ENCODE results near the gene NRXN3.

The NRXN3 gene

DNA sequence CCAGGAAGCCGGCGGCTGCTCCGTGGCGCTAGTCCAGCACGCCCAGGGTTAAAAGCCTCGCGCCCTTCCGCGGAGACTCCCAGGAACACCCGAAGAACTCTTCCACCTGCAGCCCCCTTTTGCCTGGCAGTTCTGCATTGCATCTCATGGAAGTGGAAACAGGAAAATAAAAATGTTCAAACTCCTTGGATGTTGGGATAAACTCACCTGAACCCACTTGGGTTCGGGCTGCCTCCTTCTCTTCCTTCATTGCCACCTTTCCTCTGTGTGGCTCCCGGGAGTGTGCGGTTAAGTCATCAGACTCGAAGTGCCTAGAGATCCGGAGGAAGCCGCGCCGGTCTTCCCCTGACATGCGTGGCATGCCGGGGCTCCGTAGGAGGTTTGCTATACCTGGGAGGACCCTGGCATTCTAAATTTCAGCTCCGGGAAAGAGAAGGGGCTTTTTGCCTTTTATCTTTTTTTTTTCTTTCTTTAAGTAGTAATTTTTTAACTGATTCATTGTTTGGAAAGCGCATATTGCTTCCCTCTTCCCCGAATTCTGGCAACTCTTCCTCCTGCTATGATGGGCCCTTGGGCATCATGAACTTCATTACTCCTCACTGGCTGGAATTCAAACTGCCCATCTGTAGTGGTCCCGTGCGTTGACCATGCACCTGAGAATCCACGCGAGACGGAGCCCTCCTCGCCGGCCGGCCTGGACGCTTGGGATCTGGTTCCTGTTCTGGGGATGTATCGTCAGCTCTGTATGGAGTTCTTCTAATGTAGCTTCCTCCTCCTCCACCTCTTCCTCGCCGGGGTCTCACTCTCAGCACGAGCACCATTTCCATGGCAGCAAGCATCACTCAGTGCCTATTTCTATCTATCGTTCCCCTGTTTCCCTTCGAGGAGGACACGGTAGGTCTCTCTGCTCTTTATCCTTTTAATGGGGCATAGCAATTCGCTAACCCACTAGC lies 1109.7 kb downstream of the NRXN3 start:
- H3K27me3 ChIP-seq (ENCODE audit: control insufficient read depth, insufficient read depth, low read length) = peaks cover 35% of the 10 kb centered on the region
- H3K9ac ChIP-seq (ENCODE audit: low read length) = no peak overlapping the region
- H3K9me3 ChIP-seq (ENCODE audit: control insufficient read depth, low read length) = no peaks in the 10 kb centered on the region
- H3K36me3 ChIP-seq (ENCODE audit: control insufficient read depth, insufficient read depth, low read length) = no peaks in the 10 kb centered on the region
- peaks cover 6% of the 10 kb centered on the region for H3K4me1 ChIP-seq (ENCODE audit: control insufficient read depth, insufficient read depth, low read length)
- no peak overlapping the region for H3K4me3 ChIP-seq (ENCODE audit: low read length)

DNA sequence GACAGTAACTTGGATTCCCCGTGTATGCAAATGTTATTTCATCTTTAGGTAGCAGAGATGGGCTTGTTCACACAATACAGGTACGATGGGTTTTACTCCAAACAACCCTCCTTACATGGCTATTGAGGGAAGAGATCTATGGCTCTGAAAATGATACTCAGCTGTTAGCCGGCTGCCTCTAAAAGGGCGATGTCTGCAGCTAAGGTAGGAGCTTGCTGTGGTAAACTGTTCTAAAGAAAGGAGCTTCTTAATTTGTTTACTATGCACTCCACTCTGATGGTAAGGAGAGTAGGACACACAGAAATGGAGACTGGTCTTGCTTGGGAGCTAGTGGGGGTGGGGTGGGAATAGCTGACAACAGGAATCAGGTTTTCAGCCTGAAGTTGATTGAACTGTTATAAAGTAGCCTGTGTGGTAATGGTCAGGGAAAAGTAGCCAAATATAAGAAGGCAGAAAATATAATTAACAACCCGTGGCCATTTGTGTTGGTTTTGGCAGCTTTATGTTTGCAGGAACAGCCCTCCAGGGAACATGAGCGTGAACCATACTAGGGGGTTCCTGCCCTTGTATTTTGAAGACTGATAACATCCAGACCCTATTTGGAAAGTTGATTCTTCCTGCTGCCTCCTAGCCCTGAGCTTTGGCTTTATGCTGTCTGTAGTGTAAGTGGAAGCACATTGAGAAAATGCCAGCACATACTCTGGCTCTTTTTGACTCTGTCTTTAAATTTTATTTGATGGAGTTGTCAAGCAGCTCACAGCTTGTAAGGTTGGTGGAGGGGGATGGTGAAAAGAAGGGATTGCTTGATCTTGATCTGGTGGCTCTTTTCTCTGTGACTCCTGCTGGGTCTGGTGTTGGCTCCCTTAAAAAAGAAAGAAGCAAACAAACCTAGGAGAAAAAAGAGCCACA lies 1111.3 kb downstream of the NRXN3 start:
- no peak overlapping the region for H3K9ac ChIP-seq (ENCODE audit: low read length)
- peaks cover 6% of the 10 kb centered on the region for H3K4me1 ChIP-seq (ENCODE audit: control insufficient read depth, insufficient read depth, low read length)
- H3K27me3 ChIP-seq (ENCODE audit: control insufficient read depth, insufficient read depth, low read length) = peaks cover 35% of the 10 kb centered on the region
- no peaks in the 10 kb centered on the region for H3K36me3 ChIP-seq (ENCODE audit: control insufficient read depth, insufficient read depth, low read length)
- no peaks in the 10 kb centered on the region for H3K9me3 ChIP-seq (ENCODE audit: control insufficient read depth, low read length)
- no peak overlapping the region for H3K4me3 ChIP-seq (ENCODE audit: low read length)

DNA sequence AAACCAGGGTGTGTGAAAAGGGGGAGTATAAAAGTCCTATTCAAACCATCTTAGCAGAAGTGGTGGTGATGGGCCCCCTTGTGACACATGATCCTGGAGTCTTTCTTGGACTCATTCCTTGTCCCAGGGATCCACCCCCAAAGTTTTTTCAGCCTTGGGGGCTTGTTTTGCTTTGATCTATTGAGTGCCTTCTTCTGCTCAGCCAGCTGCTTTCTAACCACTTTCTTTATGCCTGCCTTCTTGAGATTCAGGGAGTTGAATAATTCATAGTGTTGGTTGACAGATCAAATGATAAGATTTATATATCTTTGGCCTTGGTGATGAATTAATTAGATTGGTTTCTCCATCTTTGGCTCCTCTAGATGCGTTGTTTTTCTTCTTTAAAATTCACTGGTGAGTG lies 1114.4 kb downstream of the NRXN3 start:
- no peak overlapping the region for H3K4me3 ChIP-seq (ENCODE audit: low read length)
- peaks cover 15% of the 10 kb centered on the region for H3K27me3 ChIP-seq (ENCODE audit: control insufficient read depth, insufficient read depth, low read length)
- H3K9me3 ChIP-seq (ENCODE audit: control insufficient read depth, low read length) = no peaks in the 10 kb centered on the region
- no peak overlapping the region for H3K9ac ChIP-seq (ENCODE audit: low read length)
- H3K4me1 ChIP-seq (ENCODE audit: control insufficient read depth, insufficient read depth, low read length) = peaks cover 2% of the 10 kb centered on the region
- no peaks in the 10 kb centered on the region for H3K36me3 ChIP-seq (ENCODE audit: control insufficient read depth, insufficient read depth, low read length)

- no peaks in the 10 kb centered on the region for H3K4me1 ChIP-seq (ENCODE audit: control insufficient read depth, insufficient read depth, low read length)
- no peak overlapping the region for H3K9ac ChIP-seq (ENCODE audit: low read length)
- no peaks in the 10 kb centered on the region for H3K9me3 ChIP-seq (ENCODE audit: control insufficient read depth, low read length)
- no peak overlapping the region for H3K4me3 ChIP-seq (ENCODE audit: low read length)
- peaks cover 10% of the 10 kb centered on the region for H3K27me3 ChIP-seq (ENCODE audit: control insufficient read depth, insufficient read depth, low read length)
- H3K36me3 ChIP-seq (ENCODE audit: control insufficient read depth, insufficient read depth, low read length) = no peaks in the 10 kb centered on the region
These were observed 1115.1 kb downstream of the NRXN3 start for GRCh38 chr14:79285263-79285662.

DNA sequence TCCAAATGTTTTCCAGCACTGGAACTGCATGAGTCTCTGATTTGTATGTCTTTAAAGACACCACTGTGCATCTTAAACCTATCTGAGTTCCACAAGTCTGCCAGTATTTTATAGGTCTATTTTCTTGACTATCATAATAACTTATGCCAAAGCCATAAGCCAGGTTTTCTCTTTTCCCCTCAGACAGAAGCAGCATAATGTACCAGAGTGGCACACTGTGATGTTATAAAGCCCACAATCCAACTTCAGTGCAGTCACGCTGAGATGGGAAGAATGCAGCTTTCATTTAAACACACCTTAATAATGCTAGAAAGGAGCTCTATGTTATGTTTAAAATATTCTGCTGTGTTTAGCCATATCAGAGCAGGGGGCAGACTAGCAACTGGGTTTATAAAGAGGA lies 1117.8 kb downstream of the NRXN3 start:
- no peaks in the 10 kb centered on the region for H3K27me3 ChIP-seq (ENCODE audit: control insufficient read depth, insufficient read depth, low read length)
- H3K36me3 ChIP-seq (ENCODE audit: control insufficient read depth, insufficient read depth, low read length) = no peaks in the 10 kb centered on the region
- no peaks in the 10 kb centered on the region for H3K9me3 ChIP-seq (ENCODE audit: control insufficient read depth, low read length)
- H3K4me3 ChIP-seq (ENCODE audit: low read length) = no peak overlapping the region
- no peaks in the 10 kb centered on the region for H3K4me1 ChIP-seq (ENCODE audit: control insufficient read depth, insufficient read depth, low read length)
- no peak overlapping the region for H3K9ac ChIP-seq (ENCODE audit: low read length)

DNA sequence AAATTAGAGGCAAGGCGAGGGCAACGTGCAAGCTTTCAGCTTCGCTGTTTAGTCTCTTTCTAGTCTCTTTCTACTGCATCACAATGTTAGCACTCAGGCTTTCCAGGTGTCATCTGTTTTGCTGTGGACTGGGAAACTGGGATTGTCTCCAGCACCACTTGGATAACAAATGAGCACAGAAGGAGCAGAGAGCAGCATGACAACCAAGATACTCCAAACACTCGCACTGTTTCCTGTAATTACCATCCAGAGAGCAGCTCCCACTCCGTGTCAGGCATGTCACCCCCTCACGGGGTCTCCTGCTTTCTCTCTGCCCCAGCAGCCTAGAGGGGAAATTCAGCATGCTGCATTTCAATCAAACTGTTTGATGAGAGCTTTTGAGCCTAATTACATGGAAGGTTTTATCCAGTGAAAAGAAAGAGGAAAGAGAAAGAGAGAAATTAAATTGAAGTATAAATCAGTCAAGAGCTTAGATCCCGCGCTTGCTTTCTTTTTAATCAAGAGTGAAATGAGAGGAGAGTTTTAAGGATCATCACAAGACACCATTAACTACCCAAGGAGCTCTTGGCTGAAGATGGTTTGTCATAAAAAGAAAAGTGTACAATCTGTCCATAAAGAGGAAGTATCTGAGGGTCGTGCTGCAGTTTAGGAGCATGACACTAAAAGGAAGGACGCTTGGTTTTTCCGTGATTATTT lies 1123.5 kb downstream of the NRXN3 start:
- H3K4me3 ChIP-seq (ENCODE audit: low read length) = no peak overlapping the region
- no peaks in the 10 kb centered on the region for H3K36me3 ChIP-seq (ENCODE audit: control insufficient read depth, insufficient read depth, low read length)
- H3K4me1 ChIP-seq (ENCODE audit: control insufficient read depth, insufficient read depth, low read length) = no peaks in the 10 kb centered on the region
- no peak overlapping the region for H3K9ac ChIP-seq (ENCODE audit: low read length)
- H3K27me3 ChIP-seq (ENCODE audit: control insufficient read depth, insufficient read depth, low read length) = no peaks in the 10 kb centered on the region
- no peaks in the 10 kb centered on the region for H3K9me3 ChIP-seq (ENCODE audit: control insufficient read depth, low read length)

DNA sequence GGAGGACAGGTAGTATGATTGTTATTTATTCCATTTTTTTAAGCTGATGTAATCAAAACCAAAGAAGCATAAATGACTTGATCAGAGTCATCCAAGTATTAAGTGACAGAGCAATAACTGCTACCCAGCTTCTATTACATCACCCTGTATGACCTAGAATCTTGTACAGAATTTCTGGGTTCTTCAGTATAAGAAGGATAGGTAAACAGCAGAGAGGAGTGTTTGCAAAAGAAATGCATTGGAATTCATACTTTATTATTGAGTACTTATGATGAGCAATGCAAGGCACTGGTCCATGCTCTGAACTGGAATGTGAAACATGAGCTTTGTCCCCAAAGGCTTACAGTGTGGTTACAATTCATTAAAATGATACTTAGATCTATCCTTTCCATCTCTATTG lies 1124.3 kb downstream of the NRXN3 start:
- no peaks in the 10 kb centered on the region for H3K27me3 ChIP-seq (ENCODE audit: control insufficient read depth, insufficient read depth, low read length)
- no peaks in the 10 kb centered on the region for H3K4me1 ChIP-seq (ENCODE audit: control insufficient read depth, insufficient read depth, low read length)
- H3K4me3 ChIP-seq (ENCODE audit: low read length) = no peak overlapping the region
- no peak overlapping the region for H3K9ac ChIP-seq (ENCODE audit: low read length)
- H3K36me3 ChIP-seq (ENCODE audit: control insufficient read depth, insufficient read depth, low read length) = no peaks in the 10 kb centered on the region
- no peaks in the 10 kb centered on the region for H3K9me3 ChIP-seq (ENCODE audit: control insufficient read depth, low read length)

DNA sequence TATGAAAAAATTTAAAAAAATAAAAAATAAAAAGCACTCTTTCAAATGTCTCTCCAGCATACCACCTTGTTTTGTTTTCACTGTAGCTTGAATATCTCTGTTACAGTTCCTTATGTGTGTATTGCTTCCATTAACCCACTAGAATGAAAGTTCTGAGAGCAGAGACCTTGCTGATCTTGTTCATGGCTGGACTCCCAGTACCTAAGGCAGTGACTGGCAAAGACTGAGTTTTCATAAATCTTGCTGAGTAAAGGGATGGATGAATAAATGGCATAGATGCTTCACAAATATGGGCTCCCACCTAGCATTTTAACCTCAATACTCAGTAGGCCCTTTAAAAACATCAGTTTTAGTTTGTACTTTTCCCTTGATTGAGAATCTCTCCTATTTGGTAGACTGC lies 1125.2 kb downstream of the NRXN3 start:
- Histone ChIP-seq H3K9me3 (ENCODE audit: control insufficient read depth, low read length) (no peaks in the 10 kb centered on the region), H3K4me3 (ENCODE audit: low read length) (no peak overlapping the region), H3K4me1 (ENCODE audit: control insufficient read depth, insufficient read depth, low read length) (no peaks in the 10 kb centered on the region), H3K9ac (ENCODE audit: low read length) (no peak overlapping the region), H3K27me3 (ENCODE audit: control insufficient read depth, insufficient read depth, low read length) (no peaks in the 10 kb centered on the region), H3K36me3 (ENCODE audit: control insufficient read depth, insufficient read depth, low read length) (no peaks in the 10 kb centered on the region)

DNA sequence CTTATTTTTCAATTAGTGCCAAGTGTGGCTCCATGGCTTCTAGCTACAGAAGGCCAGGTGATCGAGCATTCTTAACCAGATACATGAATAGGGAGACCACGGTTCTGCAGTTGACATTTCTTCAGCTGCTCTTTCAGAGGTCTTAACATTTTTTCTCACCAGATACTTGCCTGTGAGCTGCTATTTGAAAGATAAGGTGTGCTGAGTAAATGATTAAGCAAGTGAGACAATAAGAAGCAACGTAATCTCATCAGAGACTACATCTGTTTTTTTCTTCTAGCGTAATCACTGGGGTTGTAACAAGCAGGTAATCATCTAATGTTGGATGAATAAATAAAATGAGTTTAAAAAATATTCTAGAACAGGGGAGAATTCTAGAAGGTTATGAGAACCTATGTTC lies 1128.2 kb downstream of the NRXN3 start:
- Histone ChIP-seq H3K27me3 (ENCODE audit: control insufficient read depth, insufficient read depth, low read length) (no peaks in the 10 kb centered on the region), H3K36me3 (ENCODE audit: control insufficient read depth, insufficient read depth, low read length) (no peaks in the 10 kb centered on the region), H3K9ac (ENCODE audit: low read length) (no peak overlapping the region), H3K9me3 (ENCODE audit: control insufficient read depth, low read length) (no peaks in the 10 kb centered on the region), H3K4me3 (ENCODE audit: low read length) (no peak overlapping the region), H3K4me1 (ENCODE audit: control insufficient read depth, insufficient read depth, low read length) (no peaks in the 10 kb centered on the region)

- no peaks in the 10 kb centered on the region for H3K36me3 ChIP-seq (ENCODE audit: control insufficient read depth, insufficient read depth, low read length)
- H3K4me1 ChIP-seq (ENCODE audit: control insufficient read depth, insufficient read depth, low read length) = no peaks in the 10 kb centered on the region
- no peak overlapping the region for H3K9ac ChIP-seq (ENCODE audit: low read length)
- no peaks in the 10 kb centered on the region for H3K9me3 ChIP-seq (ENCODE audit: control insufficient read depth, low read length)
- H3K4me3 ChIP-seq (ENCODE audit: low read length) = no peak overlapping the region
- no peaks in the 10 kb centered on the region for H3K27me3 ChIP-seq (ENCODE audit: control insufficient read depth, insufficient read depth, low read length)
These were observed 1129.0 kb downstream of the NRXN3 start for GRCh38 chr14:79299162-79299561.

DNA sequence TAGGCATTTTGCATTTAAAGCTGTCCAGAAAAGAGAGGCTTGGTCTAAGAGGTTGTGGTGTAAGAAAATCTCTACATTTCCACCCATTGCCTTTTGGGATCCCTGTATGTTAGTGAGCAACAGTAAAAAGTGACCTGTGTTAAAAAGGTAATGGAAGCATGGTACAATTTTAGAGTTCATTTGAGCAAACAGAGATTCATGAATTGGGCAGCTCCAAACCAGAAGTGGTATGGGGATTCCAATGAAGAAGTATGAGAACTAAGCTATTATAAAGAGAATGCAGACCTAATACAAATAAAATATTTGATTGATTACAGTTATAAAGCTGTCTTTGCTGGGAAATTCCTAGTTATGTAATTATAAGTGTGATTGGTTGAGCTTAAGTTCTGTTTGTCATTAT lies 1134.1 kb downstream of the NRXN3 start:
- H3K36me3 ChIP-seq (ENCODE audit: control insufficient read depth, insufficient read depth, low read length) = no peaks in the 10 kb centered on the region
- no peaks in the 10 kb centered on the region for H3K27me3 ChIP-seq (ENCODE audit: control insufficient read depth, insufficient read depth, low read length)
- H3K9ac ChIP-seq (ENCODE audit: low read length) = no peak overlapping the region
- no peaks in the 10 kb centered on the region for H3K4me1 ChIP-seq (ENCODE audit: control insufficient read depth, insufficient read depth, low read length)
- no peak overlapping the region for H3K4me3 ChIP-seq (ENCODE audit: low read length)
- H3K9me3 ChIP-seq (ENCODE audit: control insufficient read depth, low read length) = no peaks in the 10 kb centered on the region

Measured in mucosa of stomach (tissue), 1 donor.